Tongue (tissue), 2 donors: Measurements from ENCODE around the gene GKN1. TPM values are rescaled to one million over a fixed set of nuclear protein-coding genes. Genes with fewer than 3 reads are reported as not detected.

Source experiments
- DNase-seq: peaks from one replicate; pipeline ENCODE4 v3.0.0-alpha.2; 2015
- total RNA-seq: library from RNA; depleted of rRNA; stranded (reverse); fragments of >200 nt; gene quantifications from one replicate; pipeline ENCODE4 v1.2.3, GENCODE V29; 2014

GKN1 gene
- total RNA-seq, 1 donor from 2014 or later: not detected

GRCh38 chr2:69010437-69011194 lies 36.2 kb downstream of the GKN1 start:
- no peak for DNase-seq

GRCh38 chr2:69011611-69012157 lies 37.2 kb downstream of the GKN1 start:
- no peak for DNase-seq

GRCh38 chr2:69012310-69013141 lies 38.1 kb downstream of the GKN1 start:
- DNase-seq: peak; percentile 94

- DNase-seq: peak; percentile 93
Measured at GRCh38 chr2:69013142-69013839, 38.9 kb downstream of the GKN1 start, which contains the start of gene ANTXR1. Gene ANTXR1, plus strand, starts transcription at chr2:69013179. Its CDS starts 321 bp downstream, at chr2:69013500.

GRCh38 chr2:69013840-69014821 lies 39.7 kb downstream of the GKN1 start:
- peak; percentile 81 for DNase-seq

- DNase-seq: no peak
Measured at GRCh38 chr2:69017080-69017479, 42.6 kb downstream of the GKN1 start.

- DNase-seq: no peak
Measured at GRCh38 chr2:69017835-69018234, 43.4 kb downstream of the GKN1 start.

GRCh38 chr2:69018678-69019095 lies 44.3 kb downstream of the GKN1 start:
- no peak for DNase-seq

- DNase-seq: no peak
Measured at GRCh38 chr2:69020496-69021426, 46.3 kb downstream of the GKN1 start.

- no peak for DNase-seq
Measured at GRCh38 chr2:69021727-69022126, 47.3 kb downstream of the GKN1 start.

GRCh38 chr2:69022548-69022947 lies 48.1 kb downstream of the GKN1 start:
- no peak for DNase-seq

GRCh38 chr2:69023236-69023635 lies 48.8 kb downstream of the GKN1 start:
- DNase-seq: no peak

GRCh38 chr2:69026026-69026425 lies 51.6 kb downstream of the GKN1 start:
- no peak for DNase-seq

GRCh38 chr2:69026691-69027459 lies 52.4 kb downstream of the GKN1 start:
- no peak for DNase-seq

Other genes starting within 250 kb of the GKN1 start
- 5.4 TPM for gene ARHGAP25, start 239.8 kb upstream of the GKN1 start, total RNA-seq
- gene BMP10, start 103.2 kb upstream of the GKN1 start, total RNA-seq: not detected
- gene GKN2, start 21.7 kb upstream of the GKN1 start, total RNA-seq: not detected
- 104 TPM for gene ANTXR1, start 38.5 kb downstream of the GKN1 start, total RNA-seq